Body of pancreas (tissue), 4 donors: ENCODE data around the gene BANP. TPM values are rescaled to one million over a fixed set of nuclear protein-coding genes. Genes with fewer than 3 reads are reported as not detected.
"Not testable (repeated sequence)": the region's sequence is repeated elsewhere in the genome, so short reads cannot be mapped to it uniquely, and the experiment has no call there.

Experiments
- ATAC-seq: fragments of 150-250 bp; one replicate; pipeline ENCODE4 v1.9.1; 2016
- DNase-seq, 4 donors: peaks; one replicate each; pipeline ENCODE4 v3.0.0-alpha.2; 2019
- H3K27ac ChIP-seq, 4 donors: fragments of 200-600 bp; sonication (generic); 1 replicate in 3 of 4; 2 replicates in 1 of 4; pipeline versions ENCODE4 v1.5.1 to v1.6.1; 2016 to 2019; ENCODE audit warnings: mild to moderate bottlenecking in 1 of 4, mixed read lengths in 1 of 4, moderate library complexity in 1 of 4
- H3K27me3 ChIP-seq, 2 donors: fragments of 200-600 bp; sonication (generic); one replicate each; pipeline ENCODE4 v1.6.0; 2016; ENCODE audit warnings: mild to moderate bottlenecking in 1 of 2
- H3K36me3 ChIP-seq, 2 donors: fragments of 200-600 bp; sonication (generic); replicated peaks in 1 of 2; 2 replicates each; pipeline ENCODE4 v1.5.1; 2016; ENCODE audit warnings: low read depth in 2 of 2; ENCODE audit not compliant: insufficient read depth in 1 of 2
- H3K4me1 ChIP-seq: fragments of 200-600 bp; sonication (generic); one replicate; pipeline ENCODE4 v1.6.0; 2016
- H3K4me3 ChIP-seq, 2 donors: fragments of 200-600 bp; sonication (generic); 1 replicate in 1 of 2; 2 replicates in 1 of 2; pipeline ENCODE4 v1.5.1; 2016 to 2019
- H3K9me3 ChIP-seq, 3 donors: fragments of 200-600 bp; sonication (generic); 1 replicate in 2 of 3; 2 replicates in 1 of 3; pipeline ENCODE4 v1.5.1; 2016
- CTCF ChIP-seq, 7 experiments: fragments of 450-650 bp in 4 of 7; fragments of 200-600 bp in 3 of 7; sonication (generic) in 3 of 7; IDR thresholded peaks; one replicate each; pipeline ENCODE4 v1.5.1; 2016 to 2019; ENCODE audit warnings: antibody characterized with exemption in 7 of 7
- POLR2A ChIP-seq, 3 donors: fragments of 450-650 bp; IDR thresholded peaks; one replicate each; pipeline ENCODE4 v1.6.1; 2016; ENCODE audit warnings: antibody characterized with exemption in 3 of 3, mild to moderate bottlenecking in 2 of 3
- WGBS, 2 donors: methylation state at CpG; one replicate each; pipeline ENCODE4 v1.1.5; 2017; 5-methylcytosine and 5-hydroxymethylcytosine counted together
- intact Hi-C: fragments of 100-400 bp; cut with DNase I; formaldehyde crosslinking; loops from one replicate; pipeline ENCODE4 v1.15.1; 2023
- total RNA-seq, 2 donors: library from RNA; depleted of rRNA; stranded (reverse); fragments of >200 nt; gene quantifications; one replicate each; pipeline ENCODE4 v1.1.0, GENCODE V29; 2016

BANP gene
- total RNA-seq, 2 donors from 2014 or later, result 19.1 to 20.2 TPM

- Histone ChIP-seq H3K27me3 (no peaks in the 10 kb centered on the region), H3K4me3 (no peak overlapping the region), H3K27ac (no peak overlapping the region), H3K36me3 (no peaks in the 10 kb centered on the region), H3K4me1 (no peaks in the 10 kb centered on the region), H3K9me3 (no peaks in the 10 kb centered on the region)
- intact Hi-C loops, result no loop called here
- DNase-seq (no peak), ATAC-seq (no peak)
- 90 to 96% methylated on average over 17 of the region's 17 CpGs for WGBS, 2 donors
- TF ChIP-seq POLR2A (IDR thresholded peaks at IDR 0.05) (no peak), CTCF (IDR thresholded peaks at IDR 0.05) (no peak)
These were observed 44.4 kb downstream of the BANP start for GRCh38 chr16:87995644-87996043.

GRCh38 chr16:87996962-87997880 is 46.0 kb downstream of the BANP start:
- Histone ChIP-seq H3K27me3 (no peaks in the 10 kb centered on the region), H3K4me1 (no peaks in the 10 kb centered on the region), H3K4me3 (no peak overlapping the region), H3K36me3 (no peaks in the 10 kb centered on the region), H3K9me3 (no peaks in the 10 kb centered on the region), H3K27ac (no peak overlapping the region)
- DNase-seq (no peak), ATAC-seq (no peak)
- no peak for TF ChIP-seq POLR2A (IDR thresholded peaks at IDR 0.05)
- WGBS, 2 donors, result 90 to 96% methylated on average over 8 of the region's 8 CpGs
- intact Hi-C loops, result no loop called here

GRCh38 chr16:87998184-87998793 is 47.1 kb downstream of the BANP start:
- H3K27me3 ChIP-seq, H3K4me1 ChIP-seq, intact Hi-C loops, H3K27ac ChIP-seq, ATAC-seq, H3K36me3 ChIP-seq, DNase-seq, H3K9me3 ChIP-seq, H3K4me3 ChIP-seq: not testable (repeated sequence)
- WGBS, 2 donors, result 83 to 93% methylated on average over 20 to 32 of the region's 32 CpGs

- intact Hi-C loops, DNase-seq, H3K27me3 ChIP-seq, H3K36me3 ChIP-seq, ATAC-seq, H3K4me3 ChIP-seq, H3K9me3 ChIP-seq, H3K27ac ChIP-seq, H3K4me1 ChIP-seq: not testable (repeated sequence)
- 93% methylated on average over 25 to 27 of the region's 29 CpGs for WGBS, 2 donors
These were observed 47.8 kb downstream of the BANP start for GRCh38 chr16:87998992-87999391.

GRCh38 chr16:88002211-88002610 is 51.0 kb downstream of the BANP start:
- H3K27me3 ChIP-seq, result no peaks in the 10 kb centered on the region
- DNase-seq (no peak), ATAC-seq (no peak)
- H3K9me3 ChIP-seq, result no peaks in the 10 kb centered on the region
- intact Hi-C loops, result no loop called here
- no peak overlapping the region for H3K4me3 ChIP-seq
- WGBS, 2 donors, result 97 to 98% methylated on average over 6 of the region's 6 CpGs
- peaks cover 0 to 3% of the 10 kb centered on the region in 2 donors for H3K36me3 ChIP-seq
- TF ChIP-seq POLR2A (IDR thresholded peaks at IDR 0.05) (no peak), CTCF (IDR thresholded peaks at IDR 0.05) (no peak)
- no peak overlapping the region for H3K27ac ChIP-seq
- H3K4me1 ChIP-seq, result no peaks in the 10 kb centered on the region

GRCh38 chr16:88002749-88003148 is 51.5 kb downstream of the BANP start:
- H3K27me3 ChIP-seq, result no peaks in the 10 kb centered on the region
- peaks cover 0 to 5% of the 10 kb centered on the region in 2 donors for H3K36me3 ChIP-seq
- TF ChIP-seq CTCF (IDR thresholded peaks at IDR 0.05), result no peak
- no peak for TF ChIP-seq POLR2A (IDR thresholded peaks at IDR 0.05)
- H3K27ac ChIP-seq, result no peak overlapping the region
- no peak for DNase-seq
- 82 to 96% methylated on average over 3 to 4 of the region's 4 CpGs for WGBS, 2 donors
- H3K4me3 ChIP-seq, result no peak overlapping the region
- H3K9me3 ChIP-seq, result no peaks in the 10 kb centered on the region
- no peak for ATAC-seq
- H3K4me1 ChIP-seq, result no peaks in the 10 kb centered on the region
- intact Hi-C loops, result no loop called here
